Mesothelial cell of epicardium (in vitro differentiated cells): ENCODE results near the gene E2F2. TPM values are rescaled to one million over a fixed set of nuclear protein-coding genes. Genes with fewer than 3 reads are reported as not detected.

Experiments used
- DNase-seq, 2 experiments: peaks; one replicate each; pipeline ENCODE4 v3.0.0; 2021; ENCODE audit warnings: low spot score in 2 of 2; ENCODE audit not compliant: unreplicated experiment in 2 of 2
- H3K27ac Mint-ChIP-seq: 2 replicates; pipeline ENCODE4 v1.8.0; 2021; ENCODE audit warnings: mixed read lengths
- H3K27me3 Mint-ChIP-seq: 2 replicates; pipeline ENCODE4 v1.8.0; 2021; ENCODE audit warnings: low read depth, mixed read lengths
- H3K36me3 Mint-ChIP-seq: 2 replicates; pipeline ENCODE4 v1.8.0; 2021; ENCODE audit warnings: mixed read lengths
- H3K4me1 Mint-ChIP-seq: 2 replicates; pipeline ENCODE4 v1.8.0; 2021; ENCODE audit warnings: mixed read lengths
- H3K4me3 Mint-ChIP-seq: 2 replicates; pipeline ENCODE4 v1.8.0; 2021; ENCODE audit warnings: mild to moderate bottlenecking, moderate library complexity, mixed read lengths
- H3K9me3 Mint-ChIP-seq: 2 replicates; pipeline ENCODE4 v1.8.0; 2021; ENCODE audit warnings: mixed read lengths
- CTCF ChIP-seq: fragments of 200-600 bp; sonication (generic); IDR thresholded peaks from one replicate; pipeline ENCODE4 v1.5.0; 2021; ENCODE audit warnings: antibody characterized with exemption; ENCODE audit not compliant: unreplicated experiment
- total RNA-seq: library from RNA; stranded (reverse); gene quantifications from 3 replicates; pipeline ENCODE4 v1.2.1, GENCODE V29; 2021

Gene E2F2
- total RNA-seq, 1 donor from 2014 or later, result 4.8 TPM

- H3K9me3 Mint-ChIP-seq, result no peaks in the 10 kb centered on the region
- H3K27ac Mint-ChIP-seq, result peak overlapping the region; percentile 100
- no peak for TF ChIP-seq CTCF
Measured at GRCh38 chr1:23561076-23561812, 30.2 kb upstream of the E2F2 start.

DNA sequence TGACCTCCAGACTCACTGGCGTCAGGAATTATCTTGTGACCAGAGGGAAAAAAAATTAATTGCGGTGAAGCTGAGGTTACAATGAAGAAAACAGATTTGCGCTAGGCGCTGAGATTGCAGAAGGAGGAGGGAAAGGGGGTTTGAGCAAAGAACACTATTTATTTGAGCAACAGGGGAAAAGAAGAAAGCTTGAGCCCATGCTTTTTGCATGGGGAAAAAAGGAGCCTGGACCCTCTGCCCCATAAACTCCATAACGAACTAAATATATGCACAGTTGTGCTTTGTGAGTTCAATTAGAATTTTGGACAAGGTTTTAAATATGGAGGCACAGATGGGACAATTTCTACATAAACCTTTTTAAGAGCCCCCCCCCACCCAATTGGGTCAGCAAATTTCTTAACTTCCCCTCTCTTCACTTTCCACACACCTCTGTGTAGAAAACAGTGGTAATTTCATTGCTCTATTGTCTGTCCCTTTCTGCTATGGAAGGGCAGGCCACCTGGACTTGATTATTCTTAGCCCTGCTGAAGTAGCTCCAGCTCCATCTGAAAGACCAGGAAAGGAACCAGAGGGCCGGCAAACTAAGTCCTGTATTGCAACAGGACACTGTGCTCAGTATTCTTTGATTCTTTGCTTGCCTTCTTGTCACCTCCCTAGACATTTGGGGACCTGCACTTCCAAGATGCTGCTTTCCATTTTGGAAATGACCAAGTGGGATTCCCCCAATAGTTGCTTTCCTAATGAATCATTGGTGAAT is 29.1 kb upstream of the E2F2 start:
- Mint-ChIP-seq H3K27me3 (no peaks in the 10 kb centered on the region), H3K27ac (peak overlapping the region; percentile 100), H3K36me3 (peaks cover 9% of the 10 kb centered on the region), H3K9me3 (no peaks in the 10 kb centered on the region), H3K4me1 (peaks cover 76% of the 10 kb centered on the region), H3K4me3 (peak overlapping the region; percentile 88)
- TF ChIP-seq CTCF, result no peak
- peak in 1 of 2 experiments; percentile 43 for DNase-seq

More at GRCh38 chr1:23561076-23561812, 30.2 kb upstream of the E2F2 start:
- Mint-ChIP-seq H3K4me3 (peak overlapping the region; percentile 88), H3K36me3 (peaks cover 9% of the 10 kb centered on the region), H3K27me3 (no peaks in the 10 kb centered on the region), H3K4me1 (peaks cover 76% of the 10 kb centered on the region)
- DNase-seq, result no peak

- no peak for TF ChIP-seq CTCF
Measured at GRCh38 chr1:23559136-23559984, 28.3 kb upstream of the E2F2 start, which contains the start of gene ID3. TSS of gene ID3 (minus strand) at chr1:23559501. CDS start at chr1:23559426, 75 bp downstream.

DNA sequence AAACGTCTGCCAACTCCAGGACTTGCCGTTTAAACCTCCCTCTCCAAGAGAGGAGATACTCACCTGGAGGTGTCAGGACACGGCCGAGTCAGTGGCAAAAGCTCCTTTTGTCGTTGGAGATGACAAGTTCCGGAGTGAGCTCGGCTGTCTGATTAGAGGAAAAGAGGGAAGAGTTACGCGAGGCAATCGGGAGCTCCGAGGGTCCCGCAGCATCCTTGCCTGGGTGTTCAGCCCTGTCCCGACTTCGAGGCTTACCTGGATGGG is 27.8 kb upstream of the E2F2 start:
- Mint-ChIP-seq H3K27me3 (no peaks in the 10 kb centered on the region), H3K9me3 (no peaks in the 10 kb centered on the region), H3K36me3 (peaks cover 9% of the 10 kb centered on the region), H3K27ac (peak overlapping the region; percentile 100), H3K4me3 (peak overlapping the region; percentile 88), H3K4me1 (peaks cover 75% of the 10 kb centered on the region)
- no peak for TF ChIP-seq CTCF
- no peak for DNase-seq

More at GRCh38 chr1:23559136-23559984, 28.3 kb upstream of the E2F2 start, which contains the start of gene ID3:
- Mint-ChIP-seq H3K4me3 (peak within 1 kb of the TSS; percentile 88), H3K9me3 (no peaks in the 10 kb centered on the region), H3K36me3 (peaks cover 9% of the 10 kb centered on the region), H3K27ac (peak within 1 kb of the TSS; percentile 100), H3K4me1 (peaks cover 75% of the 10 kb centered on the region), H3K27me3 (no peaks in the 10 kb centered on the region)
- DNase-seq, result peak; percentile 90 to 96

DNA sequence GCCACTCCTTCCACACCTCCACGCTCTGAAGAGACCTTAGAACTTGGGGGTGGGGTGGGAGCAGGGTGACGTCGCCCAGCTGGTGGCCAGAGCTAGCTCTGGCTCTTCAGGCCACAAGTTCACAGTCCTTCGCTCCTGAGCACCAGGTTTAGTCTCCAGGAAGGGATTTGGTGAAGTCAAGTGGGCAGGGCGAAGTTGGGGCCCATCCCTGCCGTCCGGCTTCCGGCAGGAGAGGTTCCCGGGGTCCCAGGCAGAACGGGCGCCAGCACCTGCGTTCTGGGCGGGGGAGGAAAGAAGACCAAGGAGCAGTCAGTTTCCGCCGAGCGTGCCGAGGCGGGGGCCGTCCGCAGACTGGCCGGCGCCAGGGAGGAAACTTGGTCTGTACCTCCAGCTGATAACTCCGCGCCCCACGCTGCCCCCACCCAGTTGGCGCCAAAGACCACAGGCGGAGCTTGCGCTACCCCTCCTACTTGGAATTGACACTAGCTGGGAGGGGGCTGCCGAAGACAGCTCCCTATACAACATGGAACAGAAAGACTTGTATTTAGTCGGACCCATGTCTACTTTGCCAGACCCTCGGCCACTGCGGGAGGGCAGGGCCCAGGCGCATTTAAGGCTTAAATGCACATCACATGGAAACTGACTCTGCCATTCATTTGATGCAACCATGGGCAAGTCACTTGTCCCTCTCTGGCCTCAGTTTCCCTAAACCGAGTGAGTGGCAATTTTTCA is 27.3 kb upstream of the E2F2 start:
- Mint-ChIP-seq H3K27me3 (no peaks in the 10 kb centered on the region), H3K4me3 (peak overlapping the region; percentile 88), H3K27ac (peak overlapping the region; percentile 100), H3K9me3 (no peaks in the 10 kb centered on the region), H3K36me3 (peaks cover 9% of the 10 kb centered on the region), H3K4me1 (peaks cover 75% of the 10 kb centered on the region)
- no peak for TF ChIP-seq CTCF
- DNase-seq, result peak in 1 of 2 experiments; percentile 65
